ENCODE data around the gene TBC1D13. TPM values are rescaled to one million over a fixed set of nuclear protein-coding genes. Genes with fewer than 3 reads are reported as not detected.
"Not testable (repeated sequence)": the region's sequence is repeated elsewhere in the genome, so short reads cannot be mapped to it uniquely, and the experiment has no call there.

TBC1D13 gene
- total RNA-seq, 2 experiments from 2014 or later, result 19.1 to 22.5 TPM

DNA sequence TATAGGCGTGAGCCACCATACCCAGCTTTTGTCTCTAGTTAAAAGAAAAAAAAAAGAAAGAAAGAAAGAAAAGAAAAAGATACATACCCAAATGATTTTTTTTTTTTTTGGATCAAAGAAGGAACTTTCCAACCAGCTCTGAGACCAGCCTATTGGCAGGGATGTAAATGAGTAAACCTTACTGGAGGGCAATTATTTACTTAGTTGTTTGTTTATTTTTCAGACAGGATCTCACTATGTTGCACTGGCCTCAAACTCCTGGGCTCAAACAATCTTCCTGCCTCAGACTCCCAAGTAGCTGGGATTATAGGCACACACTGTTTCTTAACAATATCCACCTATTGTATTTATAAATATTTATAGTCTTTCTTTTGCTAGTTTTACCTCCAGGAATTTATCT is 53.5 kb downstream of the TBC1D13 start:
- Mint-ChIP-seq H3K9me3 (ENCODE audit: insufficient read depth) (no peaks in the 10 kb centered on the region), H3K4me1 (ENCODE audit: low read depth) (peaks cover 3% of the 10 kb centered on the region), H3K4me3 (no peak overlapping the region), H3K27ac (no peak overlapping the region), H3K36me3 (ENCODE audit: low read depth) (peaks cover 1% of the 10 kb centered on the region), H3K27me3 (ENCODE audit: low read depth) (no peaks in the 10 kb centered on the region)
- no peak for ATAC-seq
- POLR2A ChIA-PET, result no interaction called here
- CTCF ChIA-PET, result no interaction called here
- no peak for DNase-seq

DNA sequence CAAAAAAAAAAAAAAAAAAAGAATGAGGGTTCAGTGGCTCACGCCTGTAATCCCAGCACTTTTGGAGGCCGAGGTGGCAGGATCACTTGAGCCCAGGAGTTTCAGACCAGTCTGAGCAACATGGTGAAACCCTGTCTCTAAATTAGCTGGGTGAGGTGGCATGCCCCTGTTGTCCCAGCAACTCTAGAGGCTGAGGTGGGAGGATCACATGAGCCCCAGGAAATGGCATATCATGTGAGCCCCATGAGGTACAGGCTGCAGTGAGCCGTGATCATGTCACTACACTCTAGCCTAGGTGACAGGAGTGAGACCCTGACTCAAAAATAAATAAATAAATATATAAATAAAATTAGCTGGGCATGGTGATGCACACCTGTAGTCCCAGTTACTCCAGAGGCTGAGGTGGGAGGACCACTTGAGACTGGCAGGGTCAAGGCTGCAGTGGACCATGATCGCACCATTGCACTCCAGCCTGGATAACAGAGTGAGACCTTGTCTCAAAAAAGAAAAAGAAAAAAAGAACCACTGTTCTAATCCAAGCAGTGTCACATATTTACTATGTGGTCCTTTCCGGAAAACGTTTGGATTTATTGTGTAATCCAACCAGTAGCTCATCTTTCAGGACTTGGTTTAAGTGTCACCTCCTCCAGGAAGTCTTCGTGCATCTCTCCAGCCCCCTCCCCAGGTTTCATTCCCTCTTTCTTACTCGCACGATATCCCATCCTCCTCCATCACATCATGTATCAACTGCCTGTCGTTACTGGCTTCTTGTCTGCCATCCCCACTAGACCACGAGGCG is 54.8 kb downstream of the TBC1D13 start:
- no peaks in the 10 kb centered on the region for H3K9me3 Mint-ChIP-seq (ENCODE audit: insufficient read depth)
- H3K4me1 Mint-ChIP-seq (ENCODE audit: low read depth), result peaks cover 3% of the 10 kb centered on the region
- H3K36me3 Mint-ChIP-seq (ENCODE audit: low read depth), result peaks cover 1% of the 10 kb centered on the region
- ChIA-PET CTCF (no interaction called here), POLR2A (no interaction called here)
- ATAC-seq (no peak), DNase-seq (no peak)
- H3K4me3 Mint-ChIP-seq, result no peak overlapping the region
- no peak overlapping the region for H3K27ac Mint-ChIP-seq
- H3K27me3 Mint-ChIP-seq (ENCODE audit: low read depth), result no peaks in the 10 kb centered on the region

DNA sequence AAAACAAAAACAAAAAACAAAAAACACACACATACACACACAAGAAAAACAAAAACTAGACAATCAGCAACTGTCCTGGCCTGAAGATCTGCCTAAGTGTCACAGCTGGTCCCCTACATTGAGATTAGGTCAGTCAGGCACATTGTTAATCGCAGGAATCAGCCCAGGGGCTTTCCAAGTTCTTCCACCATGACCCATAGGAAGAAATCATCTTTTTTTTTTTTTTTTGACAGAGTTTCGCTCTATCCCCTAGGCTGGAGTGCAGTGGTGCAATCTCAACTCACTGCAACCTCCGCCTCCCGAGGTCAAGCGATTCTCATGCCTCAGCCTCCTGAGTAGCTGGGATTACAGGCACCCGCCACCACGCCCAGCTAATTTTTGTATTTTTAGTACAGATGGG is 56.1 kb downstream of the TBC1D13 start:
- ATAC-seq; H3K36me3 Mint-ChIP-seq (ENCODE audit: low read depth); H3K4me1 Mint-ChIP-seq (ENCODE audit: low read depth); CTCF ChIA-PET; H3K9me3 Mint-ChIP-seq (ENCODE audit: insufficient read depth); H3K27ac Mint-ChIP-seq; H3K27me3 Mint-ChIP-seq (ENCODE audit: low read depth); DNase-seq; H3K4me3 Mint-ChIP-seq: not testable (repeated sequence)
- POLR2A ChIA-PET, result interaction anchor here (0.5 to 0.6 kb wide), 2 partner anchors 88 to 947 kb away, joined by 3 read pairs; no protein-coding TSS in a partner anchor

DNA sequence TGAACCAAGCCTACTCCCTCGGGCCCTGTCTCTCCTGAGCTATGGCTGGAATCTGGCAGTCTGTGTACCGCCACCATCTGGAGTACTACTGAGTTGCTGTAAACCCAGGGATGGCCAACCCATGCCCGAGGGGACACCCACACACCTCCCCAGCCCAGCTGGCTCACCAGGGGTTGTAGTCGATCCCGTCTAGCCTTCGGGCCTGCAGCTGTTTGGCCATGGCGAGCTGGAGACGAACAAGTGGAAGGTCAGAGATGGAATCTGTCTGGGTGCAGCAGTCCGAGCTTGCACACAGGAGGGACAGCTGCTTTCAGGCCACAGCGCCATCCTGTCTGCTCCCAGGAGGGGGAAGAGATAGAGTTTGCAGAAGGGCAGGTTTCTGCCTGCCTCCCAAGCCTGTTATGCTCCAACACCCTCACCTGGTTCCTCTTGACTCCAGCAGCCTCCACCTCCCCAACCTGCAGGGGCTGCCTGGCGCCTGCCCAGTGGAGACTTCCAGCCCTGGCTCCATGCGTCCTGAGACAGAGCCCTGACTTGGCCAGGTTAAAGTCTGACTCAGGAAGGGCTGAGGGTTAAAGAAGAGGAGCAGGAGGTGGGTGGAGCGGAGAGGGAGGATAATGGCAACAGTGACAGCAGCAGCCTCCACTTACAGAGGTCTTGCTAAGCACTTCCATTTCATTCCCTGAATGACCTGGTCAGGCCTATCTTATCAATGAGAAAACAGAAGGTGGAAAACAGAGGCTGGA is 58.3 kb downstream of the TBC1D13 start:
- no peak for DNase-seq
- CTCF ChIA-PET, result interaction anchor here (0.7 to 1.9 kb wide), 4 partner anchors 17 to 83 kb away, joined by 3 to 5 read pairs (median 3); partner anchors contain the start of gene ENDOG
- Mint-ChIP-seq H3K27ac (no peak overlapping the region), H3K36me3 (ENCODE audit: low read depth) (peaks cover 5% of the 10 kb centered on the region), H3K27me3 (ENCODE audit: low read depth) (no peaks in the 10 kb centered on the region), H3K9me3 (ENCODE audit: insufficient read depth) (no peaks in the 10 kb centered on the region), H3K4me1 (ENCODE audit: low read depth) (peaks cover 3% of the 10 kb centered on the region), H3K4me3 (no peak overlapping the region)
- ATAC-seq, result no peak
- POLR2A ChIA-PET, result no interaction called here

DNA sequence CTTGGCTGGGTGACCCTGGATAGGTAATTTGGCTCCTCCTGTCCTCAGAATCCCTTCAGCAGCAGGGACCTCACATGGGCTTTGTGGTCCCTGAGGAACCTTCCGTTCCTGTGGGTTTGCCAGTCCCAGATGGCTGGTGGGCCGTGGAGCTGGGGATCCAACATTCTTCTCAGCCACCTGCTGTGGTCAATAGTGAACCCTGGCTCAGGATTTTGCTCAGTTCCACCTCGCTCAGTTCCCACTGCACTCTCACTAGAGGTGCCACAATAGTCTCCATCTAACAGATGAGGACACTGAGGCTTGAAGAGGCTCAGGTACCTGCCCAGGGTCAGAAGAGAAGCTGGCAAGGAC is 59.6 kb downstream of the TBC1D13 start:
- Mint-ChIP-seq H3K4me3 (no peak overlapping the region), H3K9me3 (ENCODE audit: insufficient read depth) (peaks cover 9% of the 10 kb centered on the region), H3K27ac (no peak overlapping the region), H3K4me1 (ENCODE audit: low read depth) (peaks cover 3% of the 10 kb centered on the region), H3K27me3 (ENCODE audit: low read depth) (no peaks in the 10 kb centered on the region), H3K36me3 (ENCODE audit: low read depth) (peaks cover 17% of the 10 kb centered on the region)
- ChIA-PET POLR2A (no interaction called here), CTCF (interaction anchor here (1.5 to 1.8 kb wide), 2 partner anchors 29 to 83 kb away, joined by 3 to 5 read pairs; partner anchors contain the start of gene ENDOG)
- ATAC-seq, result no peak
- DNase-seq, result no peak

DNA sequence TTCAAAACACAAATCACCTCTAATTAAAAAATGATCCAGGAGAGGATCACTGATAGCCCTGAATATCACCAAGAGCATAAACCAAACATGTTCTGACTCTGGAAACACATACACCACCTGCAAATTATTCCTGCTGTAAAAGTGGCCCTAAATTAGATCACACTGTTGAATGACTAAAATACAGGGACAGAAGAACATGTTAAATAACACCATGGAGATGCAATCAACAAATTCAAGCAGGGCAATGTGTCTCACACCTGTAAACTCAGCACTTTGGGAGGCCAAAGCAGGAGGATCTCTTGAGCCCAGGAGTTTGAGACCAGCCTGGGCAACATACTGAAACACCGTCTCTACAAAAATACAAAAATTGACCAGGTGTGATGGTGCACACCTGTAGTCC is 60.8 kb downstream of the TBC1D13 start:
- DNase-seq, result no peak
- H3K9me3 Mint-ChIP-seq (ENCODE audit: insufficient read depth), result peaks cover 9% of the 10 kb centered on the region
- CTCF ChIA-PET, result interaction anchor here (1.5 to 1.8 kb wide), 2 partner anchors 30 to 82 kb away, joined by 3 to 5 read pairs; partner anchors contain the start of gene ENDOG
- POLR2A ChIA-PET, result no interaction called here
- no peak overlapping the region for H3K4me3 Mint-ChIP-seq
- no peaks in the 10 kb centered on the region for H3K4me1 Mint-ChIP-seq (ENCODE audit: low read depth)
- no peak overlapping the region for H3K27ac Mint-ChIP-seq
- H3K27me3 Mint-ChIP-seq (ENCODE audit: low read depth), result no peaks in the 10 kb centered on the region
- no peak for ATAC-seq
- H3K36me3 Mint-ChIP-seq (ENCODE audit: low read depth), result peaks cover 17% of the 10 kb centered on the region

DNA sequence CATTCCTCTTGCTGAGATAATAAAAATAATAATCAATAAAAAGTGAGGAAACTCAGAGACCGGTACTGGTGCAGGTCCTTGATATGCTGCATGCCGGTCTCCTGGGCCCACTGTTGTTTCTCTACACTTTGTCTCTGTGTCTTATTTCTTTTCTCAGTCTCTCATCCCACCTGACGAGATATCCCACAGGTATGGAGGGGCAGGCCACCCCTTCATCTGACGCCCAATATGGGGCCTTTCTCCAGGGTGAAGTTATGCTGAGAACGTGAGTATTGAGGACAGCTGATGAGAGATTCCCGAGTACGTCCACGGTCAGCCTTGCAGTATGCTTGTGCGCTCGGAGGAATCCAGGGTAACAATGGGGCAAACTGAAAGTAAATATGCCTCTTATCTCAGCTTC is 64.0 kb downstream of the TBC1D13 start:
- H3K27me3 Mint-ChIP-seq (ENCODE audit: low read depth); POLR2A ChIA-PET; H3K9me3 Mint-ChIP-seq (ENCODE audit: insufficient read depth); H3K27ac Mint-ChIP-seq; H3K4me1 Mint-ChIP-seq (ENCODE audit: low read depth); DNase-seq; H3K4me3 Mint-ChIP-seq; ATAC-seq: not testable (repeated sequence)
- CTCF ChIA-PET, result interaction anchor here (2.5 kb wide), 1 partner anchor 74 kb away, joined by 14 read pairs; no protein-coding TSS in a partner anchor
- H3K36me3 Mint-ChIP-seq (ENCODE audit: low read depth), result peaks cover 15% of the 10 kb centered on the region

DNA sequence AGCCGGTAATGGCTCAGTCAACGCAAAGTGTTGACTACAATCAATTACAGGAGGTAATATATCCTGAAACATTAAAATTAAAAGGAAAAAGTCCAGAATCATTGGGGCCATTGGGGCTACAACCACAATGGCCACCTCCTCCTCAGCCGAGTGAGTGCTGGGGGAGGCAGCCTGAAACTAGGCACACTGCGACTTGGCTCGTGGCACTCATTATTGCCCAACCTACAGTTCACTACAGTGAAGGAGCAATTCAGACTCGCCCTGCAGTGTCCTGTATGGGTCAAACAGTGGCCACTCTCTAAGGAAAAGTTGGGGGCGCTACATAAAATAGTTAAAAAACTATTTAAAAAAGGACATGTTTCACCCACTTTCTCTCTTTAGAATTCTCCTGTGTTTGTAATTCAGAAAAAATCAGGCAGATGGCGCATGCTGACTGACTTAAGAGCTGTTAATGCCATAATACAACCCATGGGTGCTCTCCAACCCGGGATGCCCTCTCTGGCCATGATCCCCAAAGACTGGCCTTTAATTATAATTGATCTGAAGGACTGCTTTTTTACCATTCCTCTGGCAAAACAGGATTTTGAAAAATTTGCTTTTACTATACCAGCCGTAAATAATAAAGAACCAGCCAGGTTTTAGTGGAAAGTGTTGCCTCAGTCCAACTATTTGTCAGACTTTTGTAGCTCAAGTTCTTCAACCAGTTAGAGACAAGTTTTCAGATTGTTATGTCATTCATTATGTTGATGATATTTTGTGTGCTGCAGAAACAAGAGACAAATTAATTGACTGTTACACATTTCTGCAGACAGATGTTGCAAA is 64.9 kb downstream of the TBC1D13 start:
- H3K4me1 Mint-ChIP-seq (ENCODE audit: low read depth); H3K9me3 Mint-ChIP-seq (ENCODE audit: insufficient read depth); ATAC-seq; H3K4me3 Mint-ChIP-seq; H3K27ac Mint-ChIP-seq; H3K27me3 Mint-ChIP-seq (ENCODE audit: low read depth): not testable (repeated sequence)
- DNase-seq, result peak; percentile 53
- CTCF ChIA-PET, result interaction anchor here (0.7 to 3.0 kb wide), 7 partner anchors 11 to 489 kb away, joined by 3 to 32 read pairs (median 5); no protein-coding TSS in a partner anchor
- POLR2A ChIA-PET, result interaction anchor here (1.2 kb wide), 1 partner anchor 74 kb away, joined by 3 read pairs; no protein-coding TSS in a partner anchor
- H3K36me3 Mint-ChIP-seq (ENCODE audit: low read depth), result peaks cover 15% of the 10 kb centered on the region

DNA sequence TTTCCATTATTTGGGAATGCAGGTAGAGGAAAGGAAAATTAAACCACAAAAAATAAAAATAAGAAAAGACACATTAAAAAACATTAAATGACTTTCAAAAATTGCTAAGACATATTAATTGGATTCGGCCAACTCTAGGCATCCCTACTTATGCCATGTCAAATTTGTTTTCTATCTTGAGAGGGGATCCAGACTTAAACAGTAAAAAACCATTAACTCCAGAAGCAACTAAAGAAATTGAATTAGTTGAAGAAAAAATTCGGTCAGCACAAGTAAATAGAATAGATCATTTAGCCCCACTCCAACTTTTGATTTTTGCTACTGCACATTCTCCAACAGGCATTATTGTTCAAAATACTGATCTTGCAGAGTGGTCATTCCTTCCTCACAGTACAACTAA is 65.6 kb downstream of the TBC1D13 start:
- ATAC-seq; H3K4me1 Mint-ChIP-seq (ENCODE audit: low read depth); H3K27ac Mint-ChIP-seq; H3K4me3 Mint-ChIP-seq; DNase-seq; H3K27me3 Mint-ChIP-seq (ENCODE audit: low read depth); H3K9me3 Mint-ChIP-seq (ENCODE audit: insufficient read depth): not testable (repeated sequence)
- peaks cover 15% of the 10 kb centered on the region for H3K36me3 Mint-ChIP-seq (ENCODE audit: low read depth)
- ChIA-PET CTCF (interaction anchor here (0.7 to 3.0 kb wide), 7 partner anchors 10 to 490 kb away, joined by 3 to 32 read pairs (median 5); no protein-coding TSS in a partner anchor), POLR2A (interaction anchor here (1.2 kb wide), 1 partner anchor 73 kb away, joined by 3 read pairs; no protein-coding TSS in a partner anchor)

DNA sequence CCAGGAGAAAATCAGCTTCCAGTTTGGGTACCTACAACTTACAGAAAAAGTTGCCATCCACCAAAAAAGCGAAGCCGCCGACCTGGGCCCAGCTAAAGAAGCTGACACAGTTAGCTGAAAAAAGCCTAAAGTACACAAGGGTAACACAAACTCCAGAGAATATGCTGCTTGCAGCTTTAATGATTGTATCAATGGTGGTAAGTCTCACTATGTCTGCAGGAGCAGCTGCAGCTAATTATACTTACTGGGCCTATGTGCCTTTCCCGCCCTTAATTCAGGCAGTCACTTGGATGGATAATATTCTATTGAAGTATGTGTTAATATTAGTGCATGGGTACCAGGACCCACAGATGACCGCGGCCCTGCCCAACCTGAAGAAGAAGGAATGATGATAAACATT is 67.4 kb downstream of the TBC1D13 start:
- DNase-seq; H3K27ac Mint-ChIP-seq; H3K4me1 Mint-ChIP-seq (ENCODE audit: low read depth); H3K4me3 Mint-ChIP-seq; H3K27me3 Mint-ChIP-seq (ENCODE audit: low read depth); ATAC-seq; H3K9me3 Mint-ChIP-seq (ENCODE audit: insufficient read depth); POLR2A ChIA-PET: not testable (repeated sequence)
- CTCF ChIA-PET, result interaction anchor here (3.0 kb wide), 2 partner anchors 8 to 74 kb away, joined by 16 to 32 read pairs; no protein-coding TSS in a partner anchor
- peaks cover 15% of the 10 kb centered on the region for H3K36me3 Mint-ChIP-seq (ENCODE audit: low read depth)

DNA sequence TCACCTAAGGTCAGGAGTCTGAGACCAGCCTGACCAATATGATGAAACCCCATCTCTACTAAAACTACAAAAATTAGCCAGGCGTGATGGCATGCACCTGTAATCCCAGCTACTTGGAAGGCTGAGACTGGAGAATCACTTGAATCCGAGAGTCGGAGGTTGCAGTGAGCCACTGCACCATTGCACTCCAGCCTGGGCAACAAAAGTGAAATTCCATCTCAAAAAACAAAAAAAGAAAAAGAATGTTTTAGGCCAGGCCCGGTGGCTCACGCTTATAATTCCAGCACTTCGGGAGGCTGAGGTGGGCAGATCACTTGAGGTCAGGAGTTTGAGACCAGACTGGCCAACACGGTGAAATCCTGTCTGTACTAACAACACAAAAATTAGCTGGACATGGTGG is 71.4 kb downstream of the TBC1D13 start:
- H3K27me3 Mint-ChIP-seq (ENCODE audit: low read depth); DNase-seq; H3K4me1 Mint-ChIP-seq (ENCODE audit: low read depth); ATAC-seq; H3K27ac Mint-ChIP-seq; POLR2A ChIA-PET; H3K4me3 Mint-ChIP-seq; H3K36me3 Mint-ChIP-seq (ENCODE audit: low read depth); H3K9me3 Mint-ChIP-seq (ENCODE audit: insufficient read depth): not testable (repeated sequence)
- CTCF ChIA-PET, result interaction anchor here (10.6 kb wide), 1 partner anchor 68 kb away, joined by 160 read pairs; no protein-coding TSS in a partner anchor
